Glutamatergic neuron (in vitro differentiated cells): Measurements from ENCODE around the gene CACYBP. TPM values are rescaled to one million over a fixed set of nuclear protein-coding genes. Genes with fewer than 3 reads are reported as not detected.

ENCODE experiments used
- DNase-seq: peaks from one replicate; pipeline ENCODE4 v3.0.0; 2022
- H3K27ac Mint-ChIP-seq: one replicate; pipeline ENCODE4 v1.8.0; 2020; ENCODE audit warnings: mild to moderate bottlenecking, mixed read lengths, inconsistent platforms; ENCODE audit not compliant: unreplicated experiment
- H3K27me3 Mint-ChIP-seq: one replicate; pipeline ENCODE4 v1.8.0; 2020; ENCODE audit warnings: mild to moderate bottlenecking, moderate library complexity, mixed read lengths, inconsistent platforms; ENCODE audit not compliant: unreplicated experiment
- H3K36me3 Mint-ChIP-seq: one replicate; pipeline ENCODE4 v1.8.0; 2020; ENCODE audit warnings: mild to moderate bottlenecking, mixed read lengths, inconsistent platforms; ENCODE audit not compliant: unreplicated experiment
- H3K4me1 Mint-ChIP-seq: one replicate; pipeline ENCODE4 v1.8.0; 2020; ENCODE audit warnings: mild to moderate bottlenecking, low read depth, mixed read lengths, inconsistent platforms; ENCODE audit not compliant: unreplicated experiment
- H3K4me3 Mint-ChIP-seq: one replicate; pipeline ENCODE4 v1.8.0; 2020; ENCODE audit warnings: mild to moderate bottlenecking, mixed read lengths, inconsistent platforms; ENCODE audit not compliant: unreplicated experiment
- H3K9me3 Mint-ChIP-seq: one replicate; pipeline ENCODE4 v1.8.0; 2020; ENCODE audit warnings: mild to moderate bottlenecking, moderate library complexity, mixed read lengths, inconsistent platforms; ENCODE audit not compliant: unreplicated experiment
- total RNA-seq: library from RNA; stranded (reverse); fragmentation: NEBNext Ultra II Directional; extraction: Animal tissue kit (Norgen Biotek cat#: 25700); gene quantifications from one replicate; pipeline ENCODE4 v1.2.1, GENCODE V29; 2021; ENCODE audit not compliant: unreplicated experiment
- TF ChIP-seq, protein P1 (sequence below): fragments of 200-600 bp; sonication (generic); IDR thresholded peaks from one replicate; pipeline ENCODE4 v1.5.0; 2021; ENCODE audit not compliant: partially characterized antibody, unreplicated experiment

Gene CACYBP
- total RNA-seq, 1 donor from 2014 or later = 88.7 TPM

DNA sequence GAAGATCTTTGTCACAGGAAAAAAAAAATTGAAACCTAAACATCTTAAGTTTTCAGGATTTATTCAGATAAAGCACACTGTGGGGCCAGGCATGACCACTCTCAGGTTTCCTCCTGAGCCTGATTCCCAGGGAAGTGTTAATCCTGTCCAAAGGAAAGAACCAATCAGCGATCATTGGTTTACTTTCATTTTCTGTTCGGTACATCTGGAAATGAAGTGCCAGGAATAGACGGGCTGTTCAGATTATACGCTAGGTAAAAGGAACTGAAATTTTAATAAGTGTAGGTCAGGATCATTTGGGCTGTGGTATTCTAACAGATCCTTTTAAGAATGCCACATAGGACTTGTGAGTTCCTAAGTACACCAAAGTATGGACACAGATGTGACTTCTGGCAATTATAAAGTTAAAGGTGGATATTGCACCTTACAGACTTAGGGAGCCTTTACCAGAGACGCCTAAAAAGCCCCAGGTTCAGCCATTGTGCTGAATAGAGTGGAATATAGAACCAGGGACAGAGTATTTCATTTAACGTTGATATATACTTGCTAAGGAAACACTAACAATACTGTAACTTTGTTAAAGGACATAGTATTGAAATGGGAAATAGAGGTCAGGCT lies 9.3 kb upstream of the CACYBP start:
- no peaks in the 10 kb centered on the region for H3K36me3 Mint-ChIP-seq
- peaks cover 3% of the 10 kb centered on the region for H3K9me3 Mint-ChIP-seq
- H3K4me3 Mint-ChIP-seq = no peak overlapping the region
- no peak overlapping the region for H3K27ac Mint-ChIP-seq
- peaks cover 2% of the 10 kb centered on the region for H3K4me1 Mint-ChIP-seq
- no peaks in the 10 kb centered on the region for H3K27me3 Mint-ChIP-seq
- no peak for DNase-seq
- TF ChIP-seq, protein P1, sequence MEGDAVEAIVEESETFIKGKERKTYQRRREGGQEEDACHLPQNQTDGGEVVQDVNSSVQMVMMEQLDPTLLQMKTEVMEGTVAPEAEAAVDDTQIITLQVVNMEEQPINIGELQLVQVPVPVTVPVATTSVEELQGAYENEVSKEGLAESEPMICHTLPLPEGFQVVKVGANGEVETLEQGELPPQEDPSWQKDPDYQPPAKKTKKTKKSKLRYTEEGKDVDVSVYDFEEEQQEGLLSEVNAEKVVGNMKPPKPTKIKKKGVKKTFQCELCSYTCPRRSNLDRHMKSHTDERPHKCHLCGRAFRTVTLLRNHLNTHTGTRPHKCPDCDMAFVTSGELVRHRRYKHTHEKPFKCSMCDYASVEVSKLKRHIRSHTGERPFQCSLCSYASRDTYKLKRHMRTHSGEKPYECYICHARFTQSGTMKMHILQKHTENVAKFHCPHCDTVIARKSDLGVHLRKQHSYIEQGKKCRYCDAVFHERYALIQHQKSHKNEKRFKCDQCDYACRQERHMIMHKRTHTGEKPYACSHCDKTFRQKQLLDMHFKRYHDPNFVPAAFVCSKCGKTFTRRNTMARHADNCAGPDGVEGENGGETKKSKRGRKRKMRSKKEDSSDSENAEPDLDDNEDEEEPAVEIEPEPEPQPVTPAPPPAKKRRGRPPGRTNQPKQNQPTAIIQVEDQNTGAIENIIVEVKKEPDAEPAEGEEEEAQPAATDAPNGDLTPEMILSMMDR = no peak

DNA sequence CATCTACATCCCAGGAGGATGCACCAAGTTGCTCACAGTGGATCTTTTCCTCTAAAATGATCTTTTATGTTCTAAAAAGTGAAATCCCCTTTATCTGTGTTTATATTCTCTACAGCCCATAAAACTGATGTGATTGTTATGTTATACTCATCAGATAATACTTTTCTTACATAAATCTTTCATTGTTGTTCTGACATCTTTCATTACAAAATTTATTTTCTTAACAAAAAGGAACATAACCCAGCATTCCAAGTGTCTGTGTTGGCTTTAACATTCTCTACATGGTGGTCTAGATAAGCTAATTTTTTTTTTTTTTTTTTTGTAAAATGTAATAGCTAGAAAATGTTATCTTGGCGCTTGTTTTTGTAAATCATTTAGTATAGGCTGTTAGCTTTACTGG lies 8.3 kb upstream of the CACYBP start:
- no peaks in the 10 kb centered on the region for H3K36me3 Mint-ChIP-seq
- H3K27ac Mint-ChIP-seq = no peak overlapping the region
- peaks cover 3% of the 10 kb centered on the region for H3K9me3 Mint-ChIP-seq
- TF ChIP-seq, protein P1 = no peak
- no peak overlapping the region for H3K4me3 Mint-ChIP-seq
- DNase-seq = no peak
- H3K27me3 Mint-ChIP-seq = no peaks in the 10 kb centered on the region
- peaks cover 2% of the 10 kb centered on the region for H3K4me1 Mint-ChIP-seq

DNA sequence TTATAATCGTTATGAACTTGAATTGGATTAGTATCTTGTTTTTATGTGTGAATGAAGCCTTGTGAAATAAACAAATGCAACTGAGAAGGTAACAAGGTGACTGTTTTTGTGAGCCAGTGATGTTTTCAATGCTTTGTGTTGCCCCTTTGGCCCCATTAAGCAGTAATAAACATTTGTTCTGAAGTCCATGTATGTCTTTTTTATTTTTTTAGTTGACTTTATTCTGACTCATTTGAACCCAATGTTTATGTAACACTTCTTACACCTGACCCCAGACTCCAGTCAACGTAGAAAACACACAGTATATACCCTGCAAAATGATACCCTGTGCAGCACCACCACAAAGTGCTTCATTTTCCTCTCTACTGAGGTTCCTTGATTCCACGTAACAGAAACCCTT lies 4.6 kb upstream of the CACYBP start:
- Mint-ChIP-seq H3K9me3 (no peaks in the 10 kb centered on the region), H3K27ac (no peak overlapping the region), H3K4me1 (no peaks in the 10 kb centered on the region), H3K27me3 (no peaks in the 10 kb centered on the region), H3K36me3 (no peaks in the 10 kb centered on the region), H3K4me3 (no peak overlapping the region)
- DNase-seq = no peak
- TF ChIP-seq, protein P1 = no peak

DNA sequence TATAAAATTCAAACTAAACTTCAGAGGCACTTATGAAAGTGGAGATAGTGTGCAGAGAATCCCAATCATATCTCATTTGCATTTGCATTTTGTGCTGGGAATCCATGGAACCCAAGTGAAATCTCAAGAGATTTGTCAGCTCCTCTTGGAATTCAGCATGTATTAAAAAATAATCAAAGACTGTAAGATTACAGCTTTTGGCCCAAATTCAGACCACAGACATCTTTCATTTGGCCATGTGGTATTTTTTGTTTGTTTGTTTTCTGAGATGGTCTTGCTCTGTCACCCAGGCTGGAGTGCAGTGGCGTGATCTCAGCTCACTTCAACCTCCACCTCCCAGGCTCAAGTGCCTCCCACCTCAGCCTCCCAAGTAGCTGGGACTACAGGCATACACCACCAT lies 3.8 kb upstream of the CACYBP start:
- H3K9me3 Mint-ChIP-seq = peaks cover 4% of the 10 kb centered on the region

DNA sequence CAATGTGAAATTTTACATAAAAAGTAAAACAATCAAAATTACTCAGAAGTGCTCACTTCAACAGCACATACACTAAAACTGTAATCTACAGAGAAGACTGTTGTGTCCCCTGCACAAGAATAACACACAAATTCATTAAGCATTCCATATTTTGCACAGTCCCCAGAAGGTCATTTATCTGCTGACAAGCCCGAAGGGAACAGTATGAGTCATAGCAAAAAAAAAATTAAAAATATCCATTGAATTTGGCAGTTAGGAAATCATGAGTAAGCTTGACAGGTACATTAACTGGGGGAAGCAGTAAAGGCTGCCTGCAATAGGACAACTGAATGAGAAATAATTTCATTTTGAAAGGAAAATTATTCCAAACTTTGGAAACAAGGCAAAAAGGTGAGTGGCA lies 3.3 kb upstream of the CACYBP start:
- TF ChIP-seq, protein P1 = no peak
- H3K27ac Mint-ChIP-seq = no peak overlapping the region

More for the DNA sequence above, 3.8 kb upstream of the CACYBP start:
- DNase-seq = no peak
- Mint-ChIP-seq H3K36me3 (no peaks in the 10 kb centered on the region), H3K27me3 (peaks cover 7% of the 10 kb centered on the region), H3K4me1 (peaks cover 3% of the 10 kb centered on the region), H3K27ac (no peak overlapping the region), H3K4me3 (no peak overlapping the region)
- TF ChIP-seq, protein P1 = no peak

More for the DNA sequence above, 3.3 kb upstream of the CACYBP start:
- Mint-ChIP-seq H3K27me3 (peaks cover 7% of the 10 kb centered on the region), H3K4me3 (no peak overlapping the region), H3K9me3 (peaks cover 4% of the 10 kb centered on the region), H3K36me3 (no peaks in the 10 kb centered on the region), H3K4me1 (peaks cover 8% of the 10 kb centered on the region)
- DNase-seq = no peak
